GM12872 (cell line): ENCODE results near the gene TMEM40.

Experiments
- TF ChIP-seq, protein P1 (sequence below): IDR thresholded peaks from 3 replicates; pipeline ENCODE4 v1.5.1; 2011; ENCODE audit warnings: low read depth, mild to moderate bottlenecking, low read length, moderate library complexity; ENCODE audit not compliant: insufficient read depth

The TMEM40 gene

DNA sequence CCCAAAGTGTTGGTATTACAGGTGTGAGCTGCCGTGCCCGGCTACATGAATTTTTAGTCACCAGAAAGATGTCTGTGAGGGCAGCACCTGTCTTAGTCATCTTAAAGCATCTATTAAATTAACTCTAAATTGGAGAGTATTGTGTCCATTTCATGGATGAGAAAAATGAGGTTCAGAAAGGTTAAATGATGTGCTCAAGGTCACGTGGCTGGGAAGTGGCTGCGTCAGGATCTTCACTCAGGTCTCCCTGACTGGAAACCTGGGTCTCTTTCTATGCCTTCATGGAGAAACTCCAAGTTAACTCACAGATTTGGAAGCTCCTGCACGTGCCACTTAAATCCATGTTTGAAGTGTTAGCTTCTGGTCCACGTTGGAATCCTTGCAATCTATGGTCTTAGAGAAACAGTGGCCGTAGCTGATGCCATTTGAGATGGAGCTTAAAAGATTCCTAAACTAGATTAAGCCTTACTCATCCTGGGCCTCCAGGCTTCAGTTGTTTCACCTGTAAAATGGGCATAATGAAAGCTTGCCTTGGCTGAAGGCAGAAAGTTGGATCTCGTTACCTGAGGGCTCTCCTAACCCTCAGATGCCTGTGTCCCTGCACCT, 5.2 kb upstream of the TMEM40 start:
- TF ChIP-seq, protein P1, sequence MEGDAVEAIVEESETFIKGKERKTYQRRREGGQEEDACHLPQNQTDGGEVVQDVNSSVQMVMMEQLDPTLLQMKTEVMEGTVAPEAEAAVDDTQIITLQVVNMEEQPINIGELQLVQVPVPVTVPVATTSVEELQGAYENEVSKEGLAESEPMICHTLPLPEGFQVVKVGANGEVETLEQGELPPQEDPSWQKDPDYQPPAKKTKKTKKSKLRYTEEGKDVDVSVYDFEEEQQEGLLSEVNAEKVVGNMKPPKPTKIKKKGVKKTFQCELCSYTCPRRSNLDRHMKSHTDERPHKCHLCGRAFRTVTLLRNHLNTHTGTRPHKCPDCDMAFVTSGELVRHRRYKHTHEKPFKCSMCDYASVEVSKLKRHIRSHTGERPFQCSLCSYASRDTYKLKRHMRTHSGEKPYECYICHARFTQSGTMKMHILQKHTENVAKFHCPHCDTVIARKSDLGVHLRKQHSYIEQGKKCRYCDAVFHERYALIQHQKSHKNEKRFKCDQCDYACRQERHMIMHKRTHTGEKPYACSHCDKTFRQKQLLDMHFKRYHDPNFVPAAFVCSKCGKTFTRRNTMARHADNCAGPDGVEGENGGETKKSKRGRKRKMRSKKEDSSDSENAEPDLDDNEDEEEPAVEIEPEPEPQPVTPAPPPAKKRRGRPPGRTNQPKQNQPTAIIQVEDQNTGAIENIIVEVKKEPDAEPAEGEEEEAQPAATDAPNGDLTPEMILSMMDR: no peak

GRCh38 chr3:12759693-12760565, 870 bp upstream of the TMEM40 start:
- TF ChIP-seq, protein P1: no peak

DNA sequence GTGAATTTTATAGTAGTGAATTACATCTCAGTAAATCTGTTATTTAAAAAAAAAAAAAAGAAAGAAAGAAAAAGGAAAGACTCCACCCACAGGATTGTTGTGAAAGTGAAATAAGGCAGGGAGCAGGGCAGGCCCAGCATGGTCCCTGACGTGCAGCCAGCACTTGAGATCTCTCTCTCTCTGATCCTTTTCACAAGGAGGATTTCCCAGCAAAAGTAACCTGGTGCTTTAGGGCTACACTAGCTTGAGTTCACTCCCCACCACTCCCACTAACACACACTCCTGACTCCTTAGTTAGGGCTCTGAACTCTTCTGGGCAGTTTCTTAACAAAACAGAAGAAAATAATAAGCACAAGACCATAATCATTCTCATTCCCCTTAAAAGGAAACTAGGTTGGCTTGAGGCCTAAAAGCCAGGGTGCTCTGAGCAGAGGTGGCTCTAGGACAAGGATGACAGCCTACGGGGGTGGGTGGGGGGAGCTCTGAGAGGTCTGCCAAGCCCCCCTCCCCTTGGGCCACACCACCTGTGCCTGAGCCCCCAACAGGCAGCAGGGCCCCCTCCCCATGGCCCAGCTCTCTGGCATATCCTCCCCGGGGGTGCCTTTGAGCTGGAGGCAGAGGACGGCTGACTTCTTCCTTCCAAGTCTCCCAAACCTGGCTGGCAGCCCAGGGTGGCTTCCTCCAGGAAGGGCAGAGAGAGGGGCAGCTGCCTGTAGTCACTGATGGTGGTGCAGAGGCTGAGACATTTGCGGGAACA, 856 bp downstream of the TMEM40 start:
- TF ChIP-seq, protein P1: no peak

- TF ChIP-seq, protein P1: no peak
Measured at GRCh38 chr3:12756635-12757034, 2.4 kb downstream of the TMEM40 start.

DNA sequence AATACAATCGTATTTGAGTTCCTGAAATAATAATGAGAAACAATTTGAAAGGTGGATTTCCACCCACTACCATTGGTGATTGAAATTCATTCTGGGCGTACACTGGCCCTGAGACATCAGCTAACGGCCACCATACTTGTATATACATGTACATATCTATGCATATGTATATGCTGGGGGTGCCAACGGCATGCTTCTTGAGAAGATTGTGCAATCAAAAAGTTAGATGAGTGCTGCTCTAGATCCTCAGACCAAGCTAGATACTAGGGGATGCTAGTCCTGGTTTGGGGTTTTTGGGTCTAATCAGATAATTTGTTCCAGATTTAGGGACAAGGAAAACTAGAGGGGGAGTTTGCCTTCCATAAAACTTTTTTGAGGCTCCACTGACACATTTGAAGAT, 2.9 kb downstream of the TMEM40 start:
- TF ChIP-seq, protein P1: no peak

DNA sequence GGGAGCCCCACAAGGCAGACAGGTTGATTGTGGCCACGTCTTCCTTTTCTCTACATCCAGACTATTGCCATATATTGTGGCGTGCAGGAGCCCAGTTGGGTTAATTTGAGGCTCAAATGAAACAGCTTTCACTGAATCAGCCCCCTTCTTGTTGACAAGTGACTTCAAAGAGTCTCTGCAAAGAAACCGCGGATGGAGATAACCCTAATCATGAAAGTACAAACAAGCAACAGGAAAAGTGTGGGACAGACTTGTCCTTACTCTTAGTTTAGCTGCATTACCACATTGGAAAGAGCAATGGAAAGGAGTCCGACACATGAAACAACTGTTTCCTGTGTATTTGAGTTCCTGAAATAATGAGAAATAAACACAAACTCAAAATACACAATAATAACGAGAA, 3.3 kb downstream of the TMEM40 start:
- TF ChIP-seq, protein P1: no peak

DNA sequence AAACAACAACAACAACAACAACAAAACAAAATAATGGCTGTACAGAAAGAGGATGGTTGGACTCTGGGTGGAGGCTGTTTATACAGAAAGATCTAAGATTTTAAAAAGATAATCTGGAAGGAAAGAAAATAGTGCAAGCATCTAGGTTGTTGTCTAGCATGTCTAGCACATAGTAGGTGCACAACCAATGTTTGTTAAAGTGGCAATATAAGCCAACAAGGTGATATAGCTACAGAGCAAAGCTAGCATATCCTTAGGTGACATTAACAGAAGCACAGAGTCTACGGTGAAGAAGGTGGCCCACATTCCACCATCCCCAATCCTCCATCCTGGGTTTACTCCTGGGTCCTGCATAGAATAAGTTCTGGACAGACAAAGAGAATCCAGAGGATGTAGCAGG, 4.7 kb downstream of the TMEM40 start:
- TF ChIP-seq, protein P1: no peak
